Panc1 (cell line): ENCODE results near the gene PDE6A. TPM values are rescaled to one million over a fixed set of nuclear protein-coding genes. Genes with fewer than 3 reads are reported as not detected.

ENCODE experiments used
- ATAC-seq: fragments of 200-7000 bp; cut with Tn5 transposase; 2 replicates; pipeline ENCODE4 v1.9.1; 2020; ENCODE audit warnings: mild to moderate bottlenecking, moderate library complexity
- BruUV-seq: library from RNA; stranded (reverse); fragments of 400-500 nt; replicated peaks from 2 replicates; lab custom pipeline; 2021; lab: Mats Ljungman, UMichigan
- CTCF ChIA-PET: fragments of 300-600 bp; sonication (Branson Sonifier 250); formaldehyde crosslinking; loops from one replicate; lab custom pipeline; 2022; ENCODE audit warnings: antibody characterized with exemption; lab: Charles Lee
- POLR2A ChIA-PET: fragments of 300-600 bp; sonication (Branson Sonifier 250); formaldehyde crosslinking; loops from one replicate; lab custom pipeline; 2022; ENCODE audit warnings: antibody characterized with exemption; lab: Charles Lee
- DNase-seq: peaks from one replicate; pipeline ENCODE4 v3.0.0-alpha.2; 2010; ENCODE audit warnings: low read depth, low spot score
- H3K27ac ChIP-seq: 2 replicates; pipeline ENCODE4 v1.5.1; 2011; ENCODE audit warnings: mild to moderate bottlenecking, low read length, inconsistent platforms
- H3K27me3 ChIP-seq: fragments of 200-500 bp; sonication (Bioruptor generic); 2 replicates; pipeline ENCODE4 v1.6.0; 2014; ENCODE audit warnings: low read length, inconsistent platforms; ENCODE audit not compliant: control insufficient read depth, insufficient read depth
- H3K36me3 ChIP-seq: fragments of 200-500 bp; sonication (Bioruptor generic); 2 replicates; pipeline ENCODE4 v1.5.1; 2014; ENCODE audit warnings: inconsistent platforms, mild to moderate bottlenecking, low read length, moderate library complexity; ENCODE audit not compliant: control insufficient read depth, insufficient read depth
- H3K4me1 ChIP-seq: 2 replicates; pipeline ENCODE4 v1.5.1; 2011; ENCODE audit warnings: inconsistent platforms, mild to moderate bottlenecking, low read length, moderate library complexity; ENCODE audit not compliant: control insufficient read depth, insufficient read depth
- H3K4me3 ChIP-seq, 2 experiments: 2 replicates each; pipeline ENCODE4 v1.5.1; 2011 to 2012; ENCODE audit warnings: low read depth in 2 of 2, low read length in 2 of 2, mild to moderate bottlenecking in 2 of 2, inconsistent platforms in 1 of 2, moderate library complexity in 1 of 2
- H3K9me3 ChIP-seq: fragments of 200-500 bp; sonication (Bioruptor generic); 2 replicates; pipeline ENCODE4 v1.5.1; 2014; ENCODE audit warnings: low read depth, mild to moderate bottlenecking, inconsistent platforms, low read length, moderate library complexity; ENCODE audit not compliant: control insufficient read depth, insufficient read depth
- POLR2AphosphoS5 ChIP-seq: IDR thresholded peaks from 2 replicates; pipeline ENCODE4 v1.6.1; 2012; ENCODE audit warnings: mild to moderate bottlenecking, low read depth, low read length, moderate library complexity
- SIN3A ChIP-seq: IDR thresholded peaks from 2 replicates; pipeline ENCODE4 v1.6.1; 2012; ENCODE audit warnings: low read depth, mild to moderate bottlenecking, low read length, moderate library complexity, borderline replicate concordance; ENCODE audit not compliant: insufficient read depth
- TCF7L2 ChIP-seq: IDR thresholded peaks from 2 replicates; pipeline ENCODE4 v1.6.1; 2011; ENCODE audit warnings: mild to moderate bottlenecking, low read depth, low read length, inconsistent platforms
- in situ Hi-C: cut with HindIII; loops from 2 replicates; pipeline ENCODE4 v1.10.0; 2016; ENCODE audit warnings: low sequenced_read_pairs, low pct_unique_long_range_greater_than_20kb
- intact Hi-C: fragments of 100-400 bp; cut with micrococcal nuclease; formaldehyde crosslinking; loops from one replicate; pipeline ENCODE4 v1.10.0; 2022; ENCODE audit not compliant: unreplicated experiment
- total RNA-seq: library from RNA; stranded (reverse); gene quantifications from one replicate; pipeline ENCODE4 v1.2.1, GENCODE V29; 2021; ENCODE audit not compliant: unreplicated experiment
- TF ChIP-seq, protein P1 (sequence below), 2 experiments: IDR thresholded peaks; 2 replicates each; pipeline ENCODE4 v1.6.1; 2011 to 2012; ENCODE audit warnings: low read depth in 2 of 2, control low read depth in 1 of 2, low read length in 1 of 2, mild to moderate bottlenecking in 1 of 2, moderate library complexity in 1 of 2; ENCODE audit not compliant: insufficient read depth in 1 of 2
- TF ChIP-seq, protein P2 (sequence below): fragments of 450-650 bp; IDR thresholded peaks from 2 replicates; pipeline ENCODE4 v1.5.1; 2017; ENCODE audit warnings: mild to moderate bottlenecking

Gene PDE6A
- total RNA-seq, 1 experiment from 2014 or later, result 0.33 TPM

DNA sequence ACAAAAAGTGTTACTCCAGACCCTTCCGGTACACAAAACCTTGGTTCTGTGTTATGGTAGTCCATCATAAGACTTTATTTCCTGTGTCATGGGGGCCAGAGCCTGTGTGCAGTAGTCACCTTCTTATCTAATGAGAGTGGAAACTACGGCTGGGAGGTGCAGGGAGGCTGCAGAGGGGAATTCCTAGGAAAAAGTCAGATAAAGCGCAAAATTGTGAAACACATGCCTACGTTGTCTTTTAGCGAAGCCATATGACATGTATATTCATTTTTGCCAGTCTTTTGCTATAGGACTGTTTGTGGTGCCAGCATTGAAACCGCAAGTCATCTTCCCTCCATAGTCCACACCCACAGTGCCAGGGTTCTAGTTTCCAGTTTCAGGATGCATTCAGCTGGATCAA, 133.7 kb downstream of the PDE6A start:
- Histone ChIP-seq H3K4me3 (no peak overlapping the region), H3K9me3 (no peaks in the 10 kb centered on the region), H3K36me3 (no peaks in the 10 kb centered on the region), H3K27ac (no peak overlapping the region), H3K27me3 (no peaks in the 10 kb centered on the region), H3K4me1 (peaks cover 11% of the 10 kb centered on the region)
- no peak for TF ChIP-seq POLR2AphosphoS5
- TF ChIP-seq, protein P1, sequence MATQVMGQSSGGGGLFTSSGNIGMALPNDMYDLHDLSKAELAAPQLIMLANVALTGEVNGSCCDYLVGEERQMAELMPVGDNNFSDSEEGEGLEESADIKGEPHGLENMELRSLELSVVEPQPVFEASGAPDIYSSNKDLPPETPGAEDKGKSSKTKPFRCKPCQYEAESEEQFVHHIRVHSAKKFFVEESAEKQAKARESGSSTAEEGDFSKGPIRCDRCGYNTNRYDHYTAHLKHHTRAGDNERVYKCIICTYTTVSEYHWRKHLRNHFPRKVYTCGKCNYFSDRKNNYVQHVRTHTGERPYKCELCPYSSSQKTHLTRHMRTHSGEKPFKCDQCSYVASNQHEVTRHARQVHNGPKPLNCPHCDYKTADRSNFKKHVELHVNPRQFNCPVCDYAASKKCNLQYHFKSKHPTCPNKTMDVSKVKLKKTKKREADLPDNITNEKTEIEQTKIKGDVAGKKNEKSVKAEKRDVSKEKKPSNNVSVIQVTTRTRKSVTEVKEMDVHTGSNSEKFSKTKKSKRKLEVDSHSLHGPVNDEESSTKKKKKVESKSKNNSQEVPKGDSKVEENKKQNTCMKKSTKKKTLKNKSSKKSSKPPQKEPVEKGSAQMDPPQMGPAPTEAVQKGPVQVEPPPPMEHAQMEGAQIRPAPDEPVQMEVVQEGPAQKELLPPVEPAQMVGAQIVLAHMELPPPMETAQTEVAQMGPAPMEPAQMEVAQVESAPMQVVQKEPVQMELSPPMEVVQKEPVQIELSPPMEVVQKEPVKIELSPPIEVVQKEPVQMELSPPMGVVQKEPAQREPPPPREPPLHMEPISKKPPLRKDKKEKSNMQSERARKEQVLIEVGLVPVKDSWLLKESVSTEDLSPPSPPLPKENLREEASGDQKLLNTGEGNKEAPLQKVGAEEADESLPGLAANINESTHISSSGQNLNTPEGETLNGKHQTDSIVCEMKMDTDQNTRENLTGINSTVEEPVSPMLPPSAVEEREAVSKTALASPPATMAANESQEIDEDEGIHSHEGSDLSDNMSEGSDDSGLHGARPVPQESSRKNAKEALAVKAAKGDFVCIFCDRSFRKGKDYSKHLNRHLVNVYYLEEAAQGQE (IDR thresholded peaks at IDR 0.05; ENCODE audit: insufficient read depth in 1 of 2, low read depth in 2 of 2, low read length in 1 of 2), result no peak
- intact Hi-C loops, result no loop called here
- BruUV-seq, result no TSS peak
- DNase-seq (no peak), ATAC-seq (no peak)
- CTCF ChIA-PET, result no interaction called here
- in situ Hi-C loops, result no loop called here
- POLR2A ChIA-PET, result no interaction called here

DNA sequence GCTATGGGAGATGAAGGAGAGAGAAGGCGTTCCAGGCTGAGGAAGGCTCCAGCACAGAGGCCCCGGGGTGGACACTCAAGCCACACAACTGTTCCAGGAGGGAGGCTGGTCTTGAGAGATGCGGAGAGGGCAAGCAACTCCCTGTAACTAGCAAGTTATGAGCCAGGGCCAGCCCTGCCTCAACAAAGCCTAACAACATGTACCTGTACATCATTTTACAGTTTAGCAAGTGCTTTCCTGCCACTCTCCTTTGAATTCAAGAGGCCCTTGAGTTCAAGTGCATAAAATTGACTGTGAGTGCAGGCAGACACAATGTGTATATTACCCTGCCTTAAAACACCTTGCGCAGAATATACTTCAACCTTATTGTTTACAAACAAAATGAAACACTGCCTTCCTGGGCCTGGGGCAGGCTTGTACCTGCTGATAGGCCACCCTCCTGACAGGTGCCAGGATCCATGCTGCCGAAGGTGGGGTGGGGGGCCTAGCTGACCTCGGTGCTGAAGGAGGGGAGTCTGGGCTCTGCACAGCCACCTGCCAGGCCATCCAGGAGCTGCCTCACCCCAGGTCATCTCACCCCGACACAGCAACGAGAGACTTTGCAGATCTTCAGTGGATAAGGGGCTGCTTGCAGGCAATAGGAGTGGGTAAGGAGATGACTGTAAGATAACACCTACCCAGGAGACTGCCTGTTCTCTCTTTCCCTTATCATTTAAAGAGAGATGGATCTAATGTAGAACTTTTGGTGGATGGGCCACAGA, 134.5 kb downstream of the PDE6A start:
- Histone ChIP-seq H3K27me3 (no peaks in the 10 kb centered on the region), H3K27ac (no peak overlapping the region), H3K36me3 (no peaks in the 10 kb centered on the region), H3K4me1 (peaks cover 18% of the 10 kb centered on the region), H3K4me3 (no peak overlapping the region), H3K9me3 (no peaks in the 10 kb centered on the region)
- CTCF ChIA-PET, result no interaction called here
- in situ Hi-C loops (no loop called here), intact Hi-C loops (no loop called here)
- DNase-seq (no peak), ATAC-seq (no peak)
- BruUV-seq, result no TSS peak
- POLR2A ChIA-PET, result interaction anchor here (0.6 kb wide), 1 partner anchor 26 kb away, joined by 3 read pairs; no protein-coding TSS in a partner anchor
- TF ChIP-seq, protein P1 (IDR thresholded peaks at IDR 0.05; ENCODE audit: insufficient read depth in 1 of 2, low read depth in 2 of 2, low read length in 1 of 2), result no peak
- no peak for TF ChIP-seq TCF7L2
- TF ChIP-seq, protein P2, sequence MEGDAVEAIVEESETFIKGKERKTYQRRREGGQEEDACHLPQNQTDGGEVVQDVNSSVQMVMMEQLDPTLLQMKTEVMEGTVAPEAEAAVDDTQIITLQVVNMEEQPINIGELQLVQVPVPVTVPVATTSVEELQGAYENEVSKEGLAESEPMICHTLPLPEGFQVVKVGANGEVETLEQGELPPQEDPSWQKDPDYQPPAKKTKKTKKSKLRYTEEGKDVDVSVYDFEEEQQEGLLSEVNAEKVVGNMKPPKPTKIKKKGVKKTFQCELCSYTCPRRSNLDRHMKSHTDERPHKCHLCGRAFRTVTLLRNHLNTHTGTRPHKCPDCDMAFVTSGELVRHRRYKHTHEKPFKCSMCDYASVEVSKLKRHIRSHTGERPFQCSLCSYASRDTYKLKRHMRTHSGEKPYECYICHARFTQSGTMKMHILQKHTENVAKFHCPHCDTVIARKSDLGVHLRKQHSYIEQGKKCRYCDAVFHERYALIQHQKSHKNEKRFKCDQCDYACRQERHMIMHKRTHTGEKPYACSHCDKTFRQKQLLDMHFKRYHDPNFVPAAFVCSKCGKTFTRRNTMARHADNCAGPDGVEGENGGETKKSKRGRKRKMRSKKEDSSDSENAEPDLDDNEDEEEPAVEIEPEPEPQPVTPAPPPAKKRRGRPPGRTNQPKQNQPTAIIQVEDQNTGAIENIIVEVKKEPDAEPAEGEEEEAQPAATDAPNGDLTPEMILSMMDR, result no peak
- TF ChIP-seq SIN3A, result no peak
- TF ChIP-seq POLR2AphosphoS5, result no peak
